Ectodermal cell (in vitro differentiated cells): ENCODE results near the gene SHC4.
"Not testable (repeated sequence)": the region's sequence is repeated elsewhere in the genome, so short reads cannot be mapped to it uniquely, and the experiment has no call there.

ENCODE experiments used
- H3K27ac ChIP-seq: 2 replicates; pipeline ENCODE4 v1.7.0; 2013; ENCODE audit warnings: mild to moderate bottlenecking, low read depth, low read length; ENCODE audit not compliant: insufficient read depth, poor library complexity, severe bottlenecking
- H3K27me3 ChIP-seq: 2 replicates; pipeline ENCODE4 v1.7.0; 2013; ENCODE audit warnings: mild to moderate bottlenecking, low read length; ENCODE audit not compliant: insufficient read depth, control insufficient read depth, poor library complexity, severe bottlenecking
- H3K36me3 ChIP-seq: one replicate; pipeline ENCODE4 v1.7.0; 2013; ENCODE audit warnings: low read length; ENCODE audit not compliant: control insufficient read depth, insufficient read depth
- H3K4me1 ChIP-seq: one replicate; pipeline ENCODE4 v1.7.0; 2013; ENCODE audit warnings: low read length; ENCODE audit not compliant: control insufficient read depth, insufficient read depth
- H3K4me3 ChIP-seq: 2 replicates; pipeline ENCODE4 v1.7.0; 2013; ENCODE audit warnings: low read depth, low read length, control low read depth; ENCODE audit not compliant: insufficient read depth
- H3K9me3 ChIP-seq: 2 replicates; pipeline ENCODE4 v1.7.0; 2013; ENCODE audit warnings: mild to moderate bottlenecking, low read length, moderate library complexity; ENCODE audit not compliant: control insufficient read depth
- WGBS, 2 experiments: methylation state at CpG; one replicate each; pipeline ENCODE4 v1.1.7; 2013; ENCODE audit warnings: missing lambda C conversion rate in 2 of 2; 5-methylcytosine and 5-hydroxymethylcytosine counted together

SHC4 gene

GRCh38 chr15:48856942-48857341, 106.8 kb downstream of the SHC4 start:
- Histone ChIP-seq H3K27me3 (no peaks in the 10 kb centered on the region), H3K27ac (no peak overlapping the region), H3K36me3 (no peaks in the 10 kb centered on the region), H3K4me3 (no peak overlapping the region), H3K9me3 (no peaks in the 10 kb centered on the region), H3K4me1 (peaks cover 4% of the 10 kb centered on the region)
- WGBS, 2 experiments, result 16 to 28% methylated on average over 2 of the region's 2 CpGs

GRCh38 chr15:48855501-48856440, 107.9 kb downstream of the SHC4 start:
- Histone ChIP-seq H3K27me3 (no peaks in the 10 kb centered on the region), H3K4me3 (no peak overlapping the region), H3K4me1 (peaks cover 4% of the 10 kb centered on the region), H3K36me3 (no peaks in the 10 kb centered on the region), H3K27ac (no peak overlapping the region), H3K9me3 (no peaks in the 10 kb centered on the region)
- 42 to 53% methylated on average over 5 to 6 of the region's 6 CpGs for WGBS, 2 experiments

GRCh38 chr15:48854434-48854833, 109.3 kb downstream of the SHC4 start:
- H3K27ac ChIP-seq, H3K4me1 ChIP-seq, H3K27me3 ChIP-seq, H3K36me3 ChIP-seq, H3K4me3 ChIP-seq, H3K9me3 ChIP-seq: not testable (repeated sequence)
- 90 to 93% methylated on average over 2 to 3 of the region's 3 CpGs for WGBS, 2 experiments

- H3K4me3 ChIP-seq, result no peak overlapping the region
- no peaks in the 10 kb centered on the region for H3K27me3 ChIP-seq
- no peaks in the 10 kb centered on the region for H3K9me3 ChIP-seq
- no peaks in the 10 kb centered on the region for H3K36me3 ChIP-seq
- peaks cover 4% of the 10 kb centered on the region for H3K4me1 ChIP-seq
- no peak overlapping the region for H3K27ac ChIP-seq
Measured at GRCh38 chr15:48851956-48852355, 111.8 kb downstream of the SHC4 start.

GRCh38 chr15:48850648-48851047, 113.1 kb downstream of the SHC4 start:
- no peak overlapping the region for H3K27ac ChIP-seq
- no peaks in the 10 kb centered on the region for H3K9me3 ChIP-seq
- no peaks in the 10 kb centered on the region for H3K27me3 ChIP-seq
- H3K36me3 ChIP-seq, result no peaks in the 10 kb centered on the region
- no peak overlapping the region for H3K4me3 ChIP-seq
- H3K4me1 ChIP-seq, result peaks cover 1% of the 10 kb centered on the region
- WGBS, 2 experiments, result 90% methylated on average over 2 of the region's 2 CpGs

- Histone ChIP-seq H3K36me3 (no peaks in the 10 kb centered on the region), H3K27ac (no peak overlapping the region), H3K27me3 (no peaks in the 10 kb centered on the region), H3K4me1 (no peaks in the 10 kb centered on the region), H3K9me3 (no peaks in the 10 kb centered on the region), H3K4me3 (no peak overlapping the region)
- 83% methylated on average over 1 of the region's 1 CpG; no CpG with 5 or more reads in 1 of the 2 experiments for WGBS, 2 experiments
Measured at GRCh38 chr15:48845123-48845522, 118.6 kb downstream of the SHC4 start.

GRCh38 chr15:48842501-48842900, 121.2 kb downstream of the SHC4 start:
- no peaks in the 10 kb centered on the region for H3K36me3 ChIP-seq
- 92 to 94% methylated on average over 5 of the region's 6 CpGs for WGBS, 2 experiments
- H3K27me3 ChIP-seq, result no peaks in the 10 kb centered on the region
- H3K27ac ChIP-seq, result no peak overlapping the region
- no peaks in the 10 kb centered on the region for H3K9me3 ChIP-seq
- no peak overlapping the region for H3K4me3 ChIP-seq
- no peaks in the 10 kb centered on the region for H3K4me1 ChIP-seq

- Histone ChIP-seq H3K27ac (no peak overlapping the region), H3K9me3 (no peaks in the 10 kb centered on the region), H3K4me1 (no peaks in the 10 kb centered on the region), H3K27me3 (no peaks in the 10 kb centered on the region), H3K36me3 (no peaks in the 10 kb centered on the region), H3K4me3 (no peak overlapping the region)
- WGBS, 2 experiments, result 75 to 82% methylated on average over 5 of the region's 5 CpGs
Measured at GRCh38 chr15:48834756-48835155, 129.0 kb downstream of the SHC4 start.

- Histone ChIP-seq H3K4me3 (no peak overlapping the region), H3K27me3 (no peaks in the 10 kb centered on the region), H3K9me3 (no peaks in the 10 kb centered on the region), H3K27ac (no peak overlapping the region), H3K36me3 (no peaks in the 10 kb centered on the region), H3K4me1 (no peaks in the 10 kb centered on the region)
Measured at GRCh38 chr15:48833526-48834239, 130.0 kb downstream of the SHC4 start.

- no peak overlapping the region for H3K4me3 ChIP-seq
- H3K27ac ChIP-seq, result no peak overlapping the region
- H3K9me3 ChIP-seq, result no peaks in the 10 kb centered on the region
- H3K4me1 ChIP-seq, result no peaks in the 10 kb centered on the region
- no peaks in the 10 kb centered on the region for H3K27me3 ChIP-seq
- no peaks in the 10 kb centered on the region for H3K36me3 ChIP-seq
Measured at GRCh38 chr15:48832648-48833047, 131.1 kb downstream of the SHC4 start.
